Measurements from ENCODE around the gene UST.
A peak's percentile ranks its signal among the peaks of the same experiment; 100 is the strongest.

Gene UST

GRCh38 chr6:148881593-148882311 is 134.9 kb downstream of the UST start:
- Histone ChIP-seq H3K9ac (ENCODE audit: low read length) (no peak overlapping the region), H3K36me3 (ENCODE audit: control insufficient read depth, insufficient read depth, low read length, severe bottlenecking) (no peaks in the 10 kb centered on the region), H3K4me3 (ENCODE audit: low read length) (no peak overlapping the region), H3K27me3 (replicated peaks; ENCODE audit: control insufficient read depth, insufficient read depth, low read length) (no peaks in the 10 kb centered on the region), H3K9me3 (ENCODE audit: control insufficient read depth, low read length) (no peaks in the 10 kb centered on the region), H3K4me1 (ENCODE audit: control insufficient read depth, insufficient read depth, low read length) (peaks cover 11% of the 10 kb centered on the region)
- no peak for DNase-seq (ENCODE audit: low read depth)

DNA sequence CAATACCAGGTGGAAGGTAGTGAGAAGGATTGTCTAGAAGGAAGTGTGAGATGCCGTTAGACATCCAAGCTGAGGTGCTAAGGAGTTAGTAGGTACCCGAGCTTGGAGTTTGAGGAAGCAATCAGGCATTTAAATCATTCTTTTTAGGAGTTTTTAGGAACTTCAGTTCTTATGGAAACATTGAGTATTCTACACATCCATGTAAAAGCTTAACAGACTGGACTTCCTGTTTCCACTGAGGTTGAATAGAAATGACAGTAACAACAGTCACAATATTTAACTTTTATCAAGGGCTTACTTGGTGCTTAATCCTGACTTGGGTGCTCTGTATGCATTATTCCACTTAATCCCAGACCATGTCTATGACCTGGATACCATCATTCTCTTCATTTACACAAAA is 136.4 kb downstream of the UST start:
- DNase-seq (ENCODE audit: low read depth), result no peak
- Histone ChIP-seq H3K36me3 (ENCODE audit: control insufficient read depth, insufficient read depth, low read length, severe bottlenecking) (no peaks in the 10 kb centered on the region), H3K9me3 (ENCODE audit: control insufficient read depth, low read length) (no peaks in the 10 kb centered on the region), H3K4me1 (ENCODE audit: control insufficient read depth, insufficient read depth, low read length) (peaks cover 17% of the 10 kb centered on the region), H3K27me3 (replicated peaks; ENCODE audit: control insufficient read depth, insufficient read depth, low read length) (no peaks in the 10 kb centered on the region), H3K9ac (ENCODE audit: low read length) (no peak overlapping the region), H3K4me3 (ENCODE audit: low read length) (no peak overlapping the region)

- no peak overlapping the region for H3K4me3 ChIP-seq (ENCODE audit: low read length)
- DNase-seq (ENCODE audit: low read depth), result no peak
- H3K9me3 ChIP-seq (ENCODE audit: control insufficient read depth, low read length), result no peaks in the 10 kb centered on the region
Observed at GRCh38 chr6:148884461-148884860, 137.6 kb downstream of the UST start.

DNA sequence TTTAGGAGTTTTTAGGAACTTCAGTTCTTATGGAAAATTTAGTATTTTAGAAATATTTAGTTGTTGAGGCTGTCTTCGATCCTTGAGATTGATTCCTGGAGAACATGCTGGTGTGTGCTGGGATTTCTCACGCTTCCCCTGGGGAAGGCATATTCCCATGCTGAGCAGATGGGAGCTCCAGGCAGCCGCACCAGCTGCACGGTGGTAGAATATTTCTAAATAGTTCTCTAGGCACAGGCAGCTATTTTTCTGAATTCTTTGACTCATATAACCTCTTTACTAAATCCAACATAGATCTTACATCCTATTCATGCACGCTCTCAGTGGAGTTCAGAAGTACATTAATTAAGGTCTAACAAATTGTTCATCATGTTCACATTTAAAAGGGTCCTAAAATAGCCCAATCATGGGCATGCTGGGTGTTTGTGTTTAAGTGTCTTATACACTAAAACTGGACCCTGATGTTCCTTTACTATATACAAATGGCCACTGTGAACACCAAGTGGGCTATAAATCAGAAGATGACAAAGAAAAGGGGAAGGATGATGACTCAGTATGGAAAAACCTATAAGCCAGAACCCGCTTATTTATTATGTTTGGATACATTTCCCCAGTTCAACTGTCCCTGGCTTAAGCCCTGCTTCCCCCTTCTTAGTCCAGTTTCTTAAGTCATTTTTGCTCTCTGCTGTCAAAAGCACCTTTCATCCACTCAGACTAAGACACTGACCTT is 138.5 kb downstream of the UST start:
- H3K9ac ChIP-seq (ENCODE audit: low read length), result no peak overlapping the region
- H3K27me3 ChIP-seq (replicated peaks; ENCODE audit: control insufficient read depth, insufficient read depth, low read length), result no peaks in the 10 kb centered on the region
- H3K9me3 ChIP-seq (ENCODE audit: control insufficient read depth, low read length), result no peaks in the 10 kb centered on the region
- peak; percentile 40 for DNase-seq (ENCODE audit: low read depth)
- peaks cover 34% of the 10 kb centered on the region for H3K4me1 ChIP-seq (ENCODE audit: control insufficient read depth, insufficient read depth, low read length)
- no peaks in the 10 kb centered on the region for H3K36me3 ChIP-seq (ENCODE audit: control insufficient read depth, insufficient read depth, low read length, severe bottlenecking)
- H3K4me3 ChIP-seq (ENCODE audit: low read length), result no peak overlapping the region

More at GRCh38 chr6:148884461-148884860, 137.6 kb downstream of the UST start:
- no peak overlapping the region for H3K9ac ChIP-seq (ENCODE audit: low read length)
- H3K36me3 ChIP-seq (ENCODE audit: control insufficient read depth, insufficient read depth, low read length, severe bottlenecking), result no peaks in the 10 kb centered on the region
- H3K27me3 ChIP-seq (replicated peaks; ENCODE audit: control insufficient read depth, insufficient read depth, low read length), result no peaks in the 10 kb centered on the region
- H3K4me1 ChIP-seq (ENCODE audit: control insufficient read depth, insufficient read depth, low read length), result peaks cover 26% of the 10 kb centered on the region

DNA sequence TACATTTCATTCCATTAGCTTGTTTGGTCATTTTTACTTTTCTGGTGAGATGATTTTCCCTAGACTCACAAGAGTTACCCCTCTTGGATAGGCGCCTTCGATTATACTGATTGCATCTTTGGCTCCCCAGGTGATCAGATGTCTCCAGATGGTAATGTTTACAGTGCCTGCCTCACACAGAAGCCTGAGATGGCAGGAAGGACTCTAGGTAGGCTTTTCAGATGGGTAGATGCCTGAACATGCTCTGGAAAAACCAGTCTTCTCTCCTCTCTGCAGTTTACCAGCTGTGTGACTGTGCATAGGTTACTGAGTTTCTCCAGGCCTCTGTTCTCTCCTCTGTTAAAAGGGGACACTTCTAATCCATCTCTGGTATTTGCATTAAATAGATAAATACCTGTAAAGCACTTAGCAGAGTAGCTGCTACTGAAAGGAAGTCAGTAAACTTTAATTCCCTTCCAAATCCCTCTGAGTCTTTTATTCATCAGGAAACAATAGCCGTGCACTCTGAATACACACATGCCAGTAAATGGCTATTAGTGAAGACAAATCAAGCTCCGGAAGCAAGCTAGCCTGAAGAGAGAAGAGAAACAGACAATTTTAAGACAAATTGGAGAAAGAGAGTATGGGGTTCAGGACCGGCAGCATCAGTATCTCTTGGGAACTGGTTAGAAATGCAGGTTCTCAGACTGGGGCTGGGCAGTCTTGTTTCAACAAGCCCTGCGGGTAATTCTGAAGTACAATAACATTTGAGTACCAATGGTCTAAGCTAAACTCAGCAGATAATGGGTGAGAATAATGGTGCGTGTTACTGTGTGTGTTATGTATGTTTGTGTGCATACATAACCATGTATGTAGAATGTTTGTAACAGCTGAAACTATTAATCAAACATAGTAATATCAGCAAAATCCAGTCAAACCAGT is 139.4 kb downstream of the UST start:
- H3K9ac ChIP-seq (ENCODE audit: low read length), result no peak overlapping the region
- DNase-seq (ENCODE audit: low read depth), result no peak
- H3K4me1 ChIP-seq (ENCODE audit: control insufficient read depth, insufficient read depth, low read length), result peaks cover 43% of the 10 kb centered on the region
- H3K9me3 ChIP-seq (ENCODE audit: control insufficient read depth, low read length), result no peaks in the 10 kb centered on the region
- no peaks in the 10 kb centered on the region for H3K27me3 ChIP-seq (replicated peaks; ENCODE audit: control insufficient read depth, insufficient read depth, low read length)
- H3K4me3 ChIP-seq (ENCODE audit: low read length), result no peak overlapping the region
- no peaks in the 10 kb centered on the region for H3K36me3 ChIP-seq (ENCODE audit: control insufficient read depth, insufficient read depth, low read length, severe bottlenecking)

GRCh38 chr6:148887181-148887580 is 140.4 kb downstream of the UST start:
- Histone ChIP-seq H3K36me3 (ENCODE audit: control insufficient read depth, insufficient read depth, low read length, severe bottlenecking) (no peaks in the 10 kb centered on the region), H3K4me1 (ENCODE audit: control insufficient read depth, insufficient read depth, low read length) (peaks cover 49% of the 10 kb centered on the region), H3K9ac (ENCODE audit: low read length) (no peak overlapping the region), H3K27me3 (replicated peaks; ENCODE audit: control insufficient read depth, insufficient read depth, low read length) (no peaks in the 10 kb centered on the region), H3K9me3 (ENCODE audit: control insufficient read depth, low read length) (no peaks in the 10 kb centered on the region), H3K4me3 (ENCODE audit: low read length) (no peak overlapping the region)
- DNase-seq (ENCODE audit: low read depth), result peak; percentile 28

GRCh38 chr6:148888856-148889255 is 142.0 kb downstream of the UST start:
- DNase-seq (ENCODE audit: low read depth), result peak; percentile 62
- H3K27me3 ChIP-seq (replicated peaks; ENCODE audit: control insufficient read depth, insufficient read depth, low read length), result no peaks in the 10 kb centered on the region
- H3K9ac ChIP-seq (ENCODE audit: low read length), result no peak overlapping the region
- no peaks in the 10 kb centered on the region for H3K9me3 ChIP-seq (ENCODE audit: control insufficient read depth, low read length)
- no peaks in the 10 kb centered on the region for H3K36me3 ChIP-seq (ENCODE audit: control insufficient read depth, insufficient read depth, low read length, severe bottlenecking)
- peaks cover 49% of the 10 kb centered on the region for H3K4me1 ChIP-seq (ENCODE audit: control insufficient read depth, insufficient read depth, low read length)
- H3K4me3 ChIP-seq (ENCODE audit: low read length), result no peak overlapping the region

GRCh38 chr6:148890096-148890495 is 143.3 kb downstream of the UST start:
- DNase-seq (ENCODE audit: low read depth), result peak; percentile 10
- Histone ChIP-seq H3K36me3 (ENCODE audit: control insufficient read depth, insufficient read depth, low read length, severe bottlenecking) (no peaks in the 10 kb centered on the region), H3K9ac (ENCODE audit: low read length) (peak overlapping the region; percentile 32), H3K27me3 (replicated peaks; ENCODE audit: control insufficient read depth, insufficient read depth, low read length) (no peaks in the 10 kb centered on the region), H3K4me1 (ENCODE audit: control insufficient read depth, insufficient read depth, low read length) (peaks cover 49% of the 10 kb centered on the region), H3K9me3 (ENCODE audit: control insufficient read depth, low read length) (no peaks in the 10 kb centered on the region), H3K4me3 (ENCODE audit: low read length) (peak overlapping the region; percentile 45)

DNA sequence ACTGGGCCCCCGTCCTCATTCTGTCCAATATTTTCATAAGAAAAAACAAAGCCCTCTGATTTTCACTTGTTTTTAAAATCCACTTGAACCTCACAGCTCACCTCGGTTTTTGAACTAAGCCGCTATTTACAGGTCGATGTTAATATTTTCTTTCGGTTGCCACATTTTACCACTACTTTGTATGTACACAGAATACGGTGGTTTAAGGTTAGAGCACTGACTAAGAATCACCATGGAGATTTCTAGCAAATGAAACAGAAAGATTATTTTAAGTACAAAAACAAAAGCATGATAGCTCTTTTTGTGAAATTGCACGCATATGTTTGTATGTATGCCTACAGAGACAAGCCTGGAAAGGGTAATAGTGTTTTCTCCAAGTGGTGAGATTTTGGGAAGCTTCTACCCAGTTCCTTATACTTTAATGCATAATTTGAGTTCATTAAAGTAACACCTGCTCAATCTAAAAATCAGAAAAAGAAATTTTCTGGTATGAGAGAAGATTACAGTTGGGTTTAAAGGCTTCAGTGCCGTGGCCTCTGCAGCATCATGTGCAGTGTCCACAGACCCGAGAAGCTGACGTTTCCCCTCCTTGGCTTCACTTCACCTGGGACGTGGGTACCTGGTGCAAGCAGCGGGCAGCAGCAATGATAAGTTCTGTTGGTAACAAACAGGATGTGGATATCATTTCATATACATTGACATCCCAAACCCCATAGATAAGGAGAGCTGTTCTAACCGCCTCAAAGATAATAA is 144.0 kb downstream of the UST start:
- no peaks in the 10 kb centered on the region for H3K9me3 ChIP-seq (ENCODE audit: control insufficient read depth, low read length)
- DNase-seq (ENCODE audit: low read depth), result no peak

DNA sequence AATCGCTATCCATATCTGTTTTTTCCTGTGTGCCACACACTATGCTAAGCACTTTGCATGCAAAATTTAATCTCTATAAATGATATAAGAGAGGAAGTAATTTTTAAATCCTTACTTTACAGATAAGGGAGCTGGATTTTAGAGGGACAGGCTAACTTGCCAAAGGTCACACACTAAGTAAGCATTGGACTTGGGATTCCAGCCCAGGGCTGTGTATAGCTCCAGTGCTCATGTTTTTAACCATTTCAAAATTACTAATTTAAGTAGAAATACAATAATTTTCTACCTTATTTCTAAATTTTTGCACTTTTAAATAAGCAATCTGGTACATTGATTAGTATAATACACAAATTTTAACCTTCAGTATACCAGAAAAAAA is 144.6 kb downstream of the UST start:
- Histone ChIP-seq H3K36me3 (ENCODE audit: control insufficient read depth, insufficient read depth, low read length, severe bottlenecking) (no peaks in the 10 kb centered on the region), H3K27me3 (replicated peaks; ENCODE audit: control insufficient read depth, insufficient read depth, low read length) (no peaks in the 10 kb centered on the region), H3K4me1 (ENCODE audit: control insufficient read depth, insufficient read depth, low read length) (peaks cover 39% of the 10 kb centered on the region), H3K9me3 (ENCODE audit: control insufficient read depth, low read length) (no peaks in the 10 kb centered on the region), H3K9ac (ENCODE audit: low read length) (no peak overlapping the region), H3K4me3 (ENCODE audit: low read length) (no peak overlapping the region)
- DNase-seq (ENCODE audit: low read depth), result no peak

More for the DNA sequence above, 144.0 kb downstream of the UST start:
- no peaks in the 10 kb centered on the region for H3K27me3 ChIP-seq (replicated peaks; ENCODE audit: control insufficient read depth, insufficient read depth, low read length)
- H3K4me1 ChIP-seq (ENCODE audit: control insufficient read depth, insufficient read depth, low read length), result peaks cover 43% of the 10 kb centered on the region
- H3K9ac ChIP-seq (ENCODE audit: low read length), result peak overlapping the region; percentile 32
- H3K4me3 ChIP-seq (ENCODE audit: low read length), result peak overlapping the region; percentile 45
- H3K36me3 ChIP-seq (ENCODE audit: control insufficient read depth, insufficient read depth, low read length, severe bottlenecking), result no peaks in the 10 kb centered on the region
